GM23338 (cell line): ENCODE data around the gene SLC13A4. TPM values are rescaled to one million over a fixed set of nuclear protein-coding genes. Genes with fewer than 3 reads are reported as not detected.

ENCODE experiments used
- ATAC-seq: fragments of 200-7000 bp; cut with Tn5 transposase; 3 replicates; pipeline ENCODE4 v1.9.1; 2020
- DNase-seq: peaks from one replicate; pipeline ENCODE4 v3.0.0-alpha.2; 2015; ENCODE audit warnings: low spot score
- H2AFZ ChIP-seq: fragments of 200-600 bp; sonication (generic); 2 replicates; pipeline ENCODE4 v1.8.0; 2016; ENCODE audit warnings: antibody characterized with exemption, mild to moderate bottlenecking, moderate library complexity
- H3F3A ChIP-seq: fragments of 200-600 bp; sonication (generic); replicated peaks from 2 replicates; pipeline ENCODE4 v1.8.0; 2017; ENCODE audit warnings: antibody characterized with exemption, mixed run types, low read depth
- H3K27ac ChIP-seq: fragments of 200-600 bp; sonication (generic); 2 replicates; pipeline ENCODE4 v1.6.1; 2016; ENCODE audit warnings: low read depth
- H3K27me3 ChIP-seq: fragments of 200-600 bp; sonication (generic); 2 replicates; pipeline ENCODE4 v1.8.0; 2016; ENCODE audit warnings: mild to moderate bottlenecking, mixed run types, moderate library complexity; ENCODE audit not compliant: insufficient read depth
- H3K36me3 ChIP-seq: fragments of 200-600 bp; sonication (generic); 2 replicates; pipeline ENCODE4 v1.8.0; 2016; ENCODE audit warnings: mild to moderate bottlenecking; ENCODE audit not compliant: insufficient read depth
- H3K4me1 ChIP-seq: fragments of 200-600 bp; sonication (generic); 2 replicates; pipeline ENCODE4 v1.8.0; 2016; ENCODE audit warnings: mild to moderate bottlenecking, moderate library complexity; ENCODE audit not compliant: insufficient read depth
- H3K4me2 ChIP-seq: fragments of 200-600 bp; sonication (generic); 2 replicates; pipeline ENCODE4 v1.7.1; 2017; ENCODE audit warnings: mixed run types
- H3K4me3 ChIP-seq: fragments of 200-600 bp; sonication (generic); 2 replicates; pipeline ENCODE4 v1.6.1; 2016; ENCODE audit warnings: mixed run types
- H3K79me2 ChIP-seq: fragments of 200-600 bp; sonication (generic); replicated peaks from 2 replicates; pipeline ENCODE4 v1.8.0; 2017; ENCODE audit warnings: mild to moderate bottlenecking; ENCODE audit not compliant: insufficient read depth
- H3K9me2 ChIP-seq: fragments of 200-600 bp; sonication (generic); 2 replicates; pipeline ENCODE4 v1.8.0; 2017; ENCODE audit not compliant: insufficient read depth
- H4K20me1 ChIP-seq: fragments of 200-600 bp; sonication (generic); replicated peaks from 2 replicates; pipeline ENCODE4 v1.8.0; 2017; ENCODE audit warnings: mild to moderate bottlenecking; ENCODE audit not compliant: insufficient read depth
- H3K27ac Mint-ChIP-seq: 2 replicates; pipeline ENCODE4 v1.8.0; 2020; ENCODE audit warnings: inconsistent platforms, mild to moderate bottlenecking, moderate library complexity, mixed read lengths
- H3K27me3 Mint-ChIP-seq: 3 replicates; pipeline ENCODE4 v1.8.0; 2022; ENCODE audit warnings: low read depth, mild to moderate bottlenecking, moderate library complexity, mixed read lengths, inconsistent platforms; ENCODE audit not compliant: insufficient read depth, poor library complexity
- H3K36me3 Mint-ChIP-seq: 3 replicates; pipeline ENCODE4 v1.8.0; 2021; ENCODE audit warnings: low read depth, mild to moderate bottlenecking, inconsistent platforms, moderate library complexity, mixed read lengths
- H3K4me1 Mint-ChIP-seq: 3 replicates; pipeline ENCODE4 v1.8.0; 2020; ENCODE audit warnings: mild to moderate bottlenecking, inconsistent platforms, mixed read lengths
- H3K4me3 Mint-ChIP-seq: 3 replicates; pipeline ENCODE4 v1.8.0; 2021; ENCODE audit warnings: moderate library complexity, mild to moderate bottlenecking, inconsistent platforms, mixed read lengths
- H3K9me3 Mint-ChIP-seq: 3 replicates; pipeline ENCODE4 v1.8.0; 2020; ENCODE audit warnings: moderate library complexity, mild to moderate bottlenecking, inconsistent platforms, mixed read lengths
- CREB1 ChIP-seq: fragments of 250-450 bp; sonication (Bioruptor Pico); IDR thresholded peaks from 2 replicates; pipeline ENCODE4 v1.5.0; 2020; ENCODE audit warnings: low read depth, mild to moderate bottlenecking, moderate library complexity
- EZH2 ChIP-seq: fragments of 200-600 bp; sonication (generic); IDR thresholded peaks from one replicate; pipeline ENCODE4 v1.8.0; 2017; ENCODE audit warnings: antibody characterized with exemption, mild to moderate bottlenecking, low read depth; ENCODE audit not compliant: unreplicated experiment
- EZH2phosphoT487 ChIP-seq: fragments of 200-600 bp; sonication (generic); IDR thresholded peaks from one replicate; pipeline ENCODE4 v1.8.1; 2018; ENCODE audit warnings: antibody characterized with exemption; ENCODE audit not compliant: unreplicated experiment
- JUNB ChIP-seq: IDR thresholded peaks from one replicate; pipeline ENCODE4 v1.6.1; 2016; ENCODE audit warnings: antibody characterized with exemption; ENCODE audit not compliant: unreplicated experiment
- POLR2AphosphoS5 ChIP-seq: IDR thresholded peaks from 2 replicates; pipeline ENCODE4 v1.6.1; 2016; ENCODE audit warnings: antibody characterized with exemption, low read depth
- STAT1 ChIP-seq: IDR thresholded peaks from one replicate; pipeline ENCODE4 v1.6.1; 2016; ENCODE audit warnings: antibody characterized with exemption; ENCODE audit not compliant: unreplicated experiment
- ZNF114 ChIP-seq: fragments of 250-450 bp; sonication (Bioruptor Pico); IDR thresholded peaks from 2 replicates; pipeline ENCODE4 v1.5.0; 2020; ENCODE audit warnings: mild to moderate bottlenecking, moderate library complexity
- ZNF331 ChIP-seq: fragments of 250-450 bp; sonication (Bioruptor Pico); IDR thresholded peaks from 2 replicates; pipeline ENCODE4 v1.5.0; 2020; ENCODE audit warnings: low read depth, mild to moderate bottlenecking, moderate library complexity
- polyA plus RNA-seq: library from polyadenylated mRNA; unstranded; fragments of >200 nt; fragmentation: Nextera tagmentation; extraction: Ambion mirVana; gene quantifications from 2 replicates; pipeline ENCODE4 v1.2.1, GENCODE V29; 2016
- total RNA-seq: library from RNA; depleted of rRNA; stranded (reverse); fragments of >200 nt; shearing (Covaris generic); gene quantifications from 2 replicates; pipeline ENCODE4 v1.2.3, GENCODE V29; 2014
- TF ChIP-seq, protein P1 (sequence below): IDR thresholded peaks from 2 replicates; pipeline ENCODE4 v1.6.1; 2016; ENCODE audit warnings: antibody characterized with exemption
- TF ChIP-seq, protein P2 (sequence below): fragments of 250-450 bp; sonication (Bioruptor Pico); IDR thresholded peaks from 2 replicates; pipeline ENCODE4 v1.5.0; 2020; ENCODE audit warnings: mild to moderate bottlenecking, moderate library complexity
- TF ChIP-seq, protein P3 (sequence below): IDR thresholded peaks from one replicate; pipeline ENCODE4 v1.6.1; 2018; ENCODE audit warnings: antibody characterized with exemption; ENCODE audit not compliant: unreplicated experiment

The SLC13A4 gene
- total and polyA plus RNA-seq, 2 experiments from 2014 or later: 1.7 to 2.3 TPM

DNA sequence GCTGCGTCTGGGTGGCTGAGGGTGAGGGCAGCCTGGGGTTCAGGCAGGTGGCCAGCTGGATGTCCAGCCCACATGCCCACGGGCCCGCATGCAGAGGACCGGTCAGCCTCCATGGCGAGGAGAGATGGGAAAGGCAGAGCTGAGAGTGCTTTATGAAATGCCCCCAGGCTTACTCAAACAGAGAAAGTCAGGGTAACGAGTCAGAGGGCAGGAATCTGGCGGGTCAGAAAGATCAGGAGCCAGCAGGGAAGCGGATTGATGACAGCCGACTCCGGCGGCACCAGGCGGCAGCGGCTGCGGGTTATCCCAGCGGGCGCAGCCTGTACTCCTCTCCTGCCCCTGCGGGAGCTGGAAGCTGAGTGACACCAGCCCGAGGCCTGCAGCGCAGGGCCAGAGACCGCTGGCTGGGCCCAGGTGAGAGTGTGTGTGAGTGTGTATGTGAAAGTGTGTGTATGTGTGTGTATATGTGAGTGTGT is 13.4 kb downstream of the SLC13A4 start:
- H3K36me3 ChIP-seq: no peaks in the 10 kb centered on the region
- no peaks in the 10 kb centered on the region for H3K79me2 ChIP-seq
- TF ChIP-seq CREB1 (CRISPR knock-in tag): no peak
- TF ChIP-seq, protein P1, sequence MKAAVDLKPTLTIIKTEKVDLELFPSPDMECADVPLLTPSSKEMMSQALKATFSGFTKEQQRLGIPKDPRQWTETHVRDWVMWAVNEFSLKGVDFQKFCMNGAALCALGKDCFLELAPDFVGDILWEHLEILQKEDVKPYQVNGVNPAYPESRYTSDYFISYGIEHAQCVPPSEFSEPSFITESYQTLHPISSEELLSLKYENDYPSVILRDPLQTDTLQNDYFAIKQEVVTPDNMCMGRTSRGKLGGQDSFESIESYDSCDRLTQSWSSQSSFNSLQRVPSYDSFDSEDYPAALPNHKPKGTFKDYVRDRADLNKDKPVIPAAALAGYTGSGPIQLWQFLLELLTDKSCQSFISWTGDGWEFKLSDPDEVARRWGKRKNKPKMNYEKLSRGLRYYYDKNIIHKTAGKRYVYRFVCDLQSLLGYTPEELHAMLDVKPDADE: no peak
- no peak for TF ChIP-seq ZNF114 (CRISPR knock-in tag)
- no peak for TF ChIP-seq JUNB
- TF ChIP-seq EZH2phosphoT487: no peak
- TF ChIP-seq EZH2: no peak
- TF ChIP-seq ZNF331 (CRISPR knock-in tag): no peak
- TF ChIP-seq, protein P2, sequence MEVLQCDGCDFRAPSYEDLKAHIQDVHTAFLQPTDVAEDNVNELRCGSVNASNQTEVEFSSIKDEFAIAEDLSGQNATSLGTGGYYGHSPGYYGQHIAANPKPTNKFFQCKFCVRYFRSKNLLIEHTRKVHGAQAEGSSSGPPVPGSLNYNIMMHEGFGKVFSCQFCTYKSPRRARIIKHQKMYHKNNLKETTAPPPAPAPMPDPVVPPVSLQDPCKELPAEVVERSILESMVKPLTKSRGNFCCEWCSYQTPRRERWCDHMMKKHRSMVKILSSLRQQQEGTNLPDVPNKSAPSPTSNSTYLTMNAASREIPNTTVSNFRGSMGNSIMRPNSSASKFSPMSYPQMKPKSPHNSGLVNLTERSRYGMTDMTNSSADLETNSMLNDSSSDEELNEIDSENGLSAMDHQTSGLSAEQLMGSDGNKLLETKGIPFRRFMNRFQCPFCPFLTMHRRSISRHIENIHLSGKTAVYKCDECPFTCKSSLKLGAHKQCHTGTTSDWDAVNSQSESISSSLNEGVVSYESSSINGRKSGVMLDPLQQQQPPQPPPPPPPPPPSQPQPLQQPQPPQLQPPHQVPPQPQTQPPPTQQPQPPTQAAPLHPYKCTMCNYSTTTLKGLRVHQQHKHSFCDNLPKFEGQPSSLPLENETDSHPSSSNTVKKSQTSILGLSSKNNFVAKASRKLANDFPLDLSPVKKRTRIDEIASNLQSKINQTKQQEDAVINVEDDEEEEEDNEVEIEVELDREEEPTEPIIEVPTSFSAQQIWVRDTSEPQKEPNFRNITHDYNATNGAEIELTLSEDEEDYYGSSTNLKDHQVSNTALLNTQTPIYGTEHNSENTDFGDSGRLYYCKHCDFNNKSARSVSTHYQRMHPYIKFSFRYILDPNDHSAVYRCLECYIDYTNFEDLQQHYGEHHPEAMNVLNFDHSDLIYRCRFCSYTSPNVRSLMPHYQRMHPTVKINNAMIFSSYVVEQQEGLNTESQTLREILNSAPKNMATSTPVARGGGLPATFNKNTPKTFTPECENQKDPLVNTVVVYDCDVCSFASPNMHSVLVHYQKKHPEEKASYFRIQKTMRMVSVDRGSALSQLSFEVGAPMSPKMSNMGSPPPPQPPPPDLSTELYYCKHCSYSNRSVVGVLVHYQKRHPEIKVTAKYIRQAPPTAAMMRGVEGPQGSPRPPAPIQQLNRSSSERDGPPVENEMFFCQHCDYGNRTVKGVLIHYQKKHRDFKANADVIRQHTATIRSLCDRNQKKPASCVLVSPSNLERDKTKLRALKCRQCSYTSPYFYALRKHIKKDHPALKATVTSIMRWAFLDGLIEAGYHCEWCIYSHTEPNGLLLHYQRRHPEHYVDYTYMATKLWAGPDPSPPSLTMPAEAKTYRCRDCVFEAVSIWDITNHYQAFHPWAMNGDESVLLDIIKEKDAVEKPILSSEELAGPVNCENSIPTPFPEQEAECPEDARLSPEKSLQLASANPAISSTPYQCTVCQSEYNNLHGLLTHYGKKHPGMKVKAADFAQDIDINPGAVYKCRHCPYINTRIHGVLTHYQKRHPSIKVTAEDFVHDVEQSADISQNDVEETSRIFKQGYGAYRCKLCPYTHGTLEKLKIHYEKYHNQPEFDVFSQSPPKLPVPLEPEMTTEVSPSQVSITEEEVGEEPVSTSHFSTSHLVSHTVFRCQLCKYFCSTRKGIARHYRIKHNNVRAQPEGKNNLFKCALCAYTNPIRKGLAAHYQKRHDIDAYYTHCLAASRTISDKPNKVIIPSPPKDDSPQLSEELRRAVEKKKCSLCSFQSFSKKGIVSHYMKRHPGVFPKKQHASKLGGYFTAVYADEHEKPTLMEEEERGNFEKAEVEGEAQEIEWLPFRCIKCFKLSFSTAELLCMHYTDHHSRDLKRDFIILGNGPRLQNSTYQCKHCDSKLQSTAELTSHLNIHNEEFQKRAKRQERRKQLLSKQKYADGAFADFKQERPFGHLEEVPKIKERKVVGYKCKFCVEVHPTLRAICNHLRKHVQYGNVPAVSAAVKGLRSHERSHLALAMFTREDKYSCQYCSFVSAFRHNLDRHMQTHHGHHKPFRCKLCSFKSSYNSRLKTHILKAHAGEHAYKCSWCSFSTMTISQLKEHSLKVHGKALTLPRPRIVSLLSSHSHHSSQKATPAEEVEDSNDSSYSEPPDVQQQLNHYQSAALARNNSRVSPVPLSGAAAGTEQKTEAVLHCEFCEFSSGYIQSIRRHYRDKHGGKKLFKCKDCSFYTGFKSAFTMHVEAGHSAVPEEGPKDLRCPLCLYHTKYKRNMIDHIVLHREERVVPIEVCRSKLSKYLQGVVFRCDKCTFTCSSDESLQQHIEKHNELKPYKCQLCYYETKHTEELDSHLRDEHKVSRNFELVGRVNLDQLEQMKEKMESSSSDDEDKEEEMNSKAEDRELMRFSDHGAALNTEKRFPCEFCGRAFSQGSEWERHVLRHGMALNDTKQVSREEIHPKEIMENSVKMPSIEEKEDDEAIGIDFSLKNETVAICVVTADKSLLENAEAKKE (CRISPR knock-in tag): no peak
- no peak for TF ChIP-seq POLR2AphosphoS5
- no peak for TF ChIP-seq STAT1
- TF ChIP-seq, protein P3, sequence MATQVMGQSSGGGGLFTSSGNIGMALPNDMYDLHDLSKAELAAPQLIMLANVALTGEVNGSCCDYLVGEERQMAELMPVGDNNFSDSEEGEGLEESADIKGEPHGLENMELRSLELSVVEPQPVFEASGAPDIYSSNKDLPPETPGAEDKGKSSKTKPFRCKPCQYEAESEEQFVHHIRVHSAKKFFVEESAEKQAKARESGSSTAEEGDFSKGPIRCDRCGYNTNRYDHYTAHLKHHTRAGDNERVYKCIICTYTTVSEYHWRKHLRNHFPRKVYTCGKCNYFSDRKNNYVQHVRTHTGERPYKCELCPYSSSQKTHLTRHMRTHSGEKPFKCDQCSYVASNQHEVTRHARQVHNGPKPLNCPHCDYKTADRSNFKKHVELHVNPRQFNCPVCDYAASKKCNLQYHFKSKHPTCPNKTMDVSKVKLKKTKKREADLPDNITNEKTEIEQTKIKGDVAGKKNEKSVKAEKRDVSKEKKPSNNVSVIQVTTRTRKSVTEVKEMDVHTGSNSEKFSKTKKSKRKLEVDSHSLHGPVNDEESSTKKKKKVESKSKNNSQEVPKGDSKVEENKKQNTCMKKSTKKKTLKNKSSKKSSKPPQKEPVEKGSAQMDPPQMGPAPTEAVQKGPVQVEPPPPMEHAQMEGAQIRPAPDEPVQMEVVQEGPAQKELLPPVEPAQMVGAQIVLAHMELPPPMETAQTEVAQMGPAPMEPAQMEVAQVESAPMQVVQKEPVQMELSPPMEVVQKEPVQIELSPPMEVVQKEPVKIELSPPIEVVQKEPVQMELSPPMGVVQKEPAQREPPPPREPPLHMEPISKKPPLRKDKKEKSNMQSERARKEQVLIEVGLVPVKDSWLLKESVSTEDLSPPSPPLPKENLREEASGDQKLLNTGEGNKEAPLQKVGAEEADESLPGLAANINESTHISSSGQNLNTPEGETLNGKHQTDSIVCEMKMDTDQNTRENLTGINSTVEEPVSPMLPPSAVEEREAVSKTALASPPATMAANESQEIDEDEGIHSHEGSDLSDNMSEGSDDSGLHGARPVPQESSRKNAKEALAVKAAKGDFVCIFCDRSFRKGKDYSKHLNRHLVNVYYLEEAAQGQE: no peak
- peaks cover 3% of the 10 kb centered on the region for H3K27me3 Mint-ChIP-seq
- H3K4me1 Mint-ChIP-seq: peaks cover 12% of the 10 kb centered on the region
- no peaks in the 10 kb centered on the region for H3K9me2 ChIP-seq
- H4K20me1 ChIP-seq: no peaks in the 10 kb centered on the region
- DNase-seq (peak; percentile 47), ATAC-seq (peak; percentile 64)
- H3F3A ChIP-seq: 0 out of 2 replicates have a peak, but pooled peaks cover 6% of the 10 kb centered on the region
- H2AFZ ChIP-seq: no peak overlapping the region
- H3K9me3 Mint-ChIP-seq: no peaks in the 10 kb centered on the region
- H3K36me3 Mint-ChIP-seq: no peaks in the 10 kb centered on the region
- H3K4me3 Mint-ChIP-seq: no peak overlapping the region
- no peaks in the 10 kb centered on the region for H3K27me3 ChIP-seq
- no peak overlapping the region for H3K4me3 ChIP-seq
- no peak overlapping the region for H3K4me2 ChIP-seq
- no peak overlapping the region for H3K27ac Mint-ChIP-seq
- no peak overlapping the region for H3K27ac ChIP-seq
- H3K4me1 ChIP-seq: peaks cover 13% of the 10 kb centered on the region
